Immature natural killer cell (primary cell): ENCODE measurements around the gene MAP4. TPM values are rescaled to one million over a fixed set of nuclear protein-coding genes. Genes with fewer than 3 reads are reported as not detected.
"Not testable (repeated sequence)": the region's sequence is repeated elsewhere in the genome, so short reads cannot be mapped to it uniquely, and the experiment has no call there.

ENCODE experiments used
- DNase-seq, 3 donors: peaks; one replicate each; pipeline ENCODE4 v3.0.0; 2022; ENCODE audit warnings: mixed read lengths in 1 of 3
- H3K27ac Mint-ChIP-seq, 6 donors: one replicate each; pipeline ENCODE4 v1.8.0; 2020; ENCODE audit warnings: mixed read lengths in 6 of 6, mild to moderate bottlenecking in 5 of 6, inconsistent platforms in 4 of 6, moderate library complexity in 3 of 6
- H3K27me3 Mint-ChIP-seq, 3 donors: one replicate each; pipeline ENCODE4 v1.8.0; 2020 to 2021; ENCODE audit warnings: low read depth in 3 of 3, mild to moderate bottlenecking in 3 of 3, mixed read lengths in 3 of 3, moderate library complexity in 3 of 3, inconsistent platforms in 1 of 3
- H3K36me3 Mint-ChIP-seq, 3 donors: one replicate each; pipeline ENCODE4 v1.8.0; 2020; ENCODE audit warnings: mixed read lengths in 3 of 3, inconsistent platforms in 2 of 3, mild to moderate bottlenecking in 2 of 3
- H3K4me1 Mint-ChIP-seq, 2 donors: one replicate each; pipeline ENCODE4 v1.8.0; 2020; ENCODE audit warnings: inconsistent platforms in 2 of 2, mild to moderate bottlenecking in 2 of 2, mixed read lengths in 2 of 2, moderate library complexity in 1 of 2
- H3K4me3 Mint-ChIP-seq, 5 donors: one replicate each; pipeline ENCODE4 v1.8.0; 2020; ENCODE audit warnings: mild to moderate bottlenecking in 5 of 5, mixed read lengths in 5 of 5, inconsistent platforms in 3 of 5, moderate library complexity in 3 of 5
- H3K9me3 Mint-ChIP-seq, 6 donors: one replicate each; pipeline ENCODE4 v1.8.0; 2020; ENCODE audit warnings: mild to moderate bottlenecking in 6 of 6, mixed read lengths in 6 of 6, inconsistent platforms in 4 of 6, moderate library complexity in 3 of 6
- polyA plus RNA-seq, 3 donors: library from polyadenylated mRNA; unstranded; fragments of 300-500 nt; fragmentation: Illumina TruSeq; gene quantifications; one replicate each; pipeline ENCODE4 v1.2.3, GENCODE V29; 2021

Gene MAP4
- polyA plus RNA-seq, 3 donors from 2014 or later = 4.4 to 64.2 (median 17.4) TPM

DNA sequence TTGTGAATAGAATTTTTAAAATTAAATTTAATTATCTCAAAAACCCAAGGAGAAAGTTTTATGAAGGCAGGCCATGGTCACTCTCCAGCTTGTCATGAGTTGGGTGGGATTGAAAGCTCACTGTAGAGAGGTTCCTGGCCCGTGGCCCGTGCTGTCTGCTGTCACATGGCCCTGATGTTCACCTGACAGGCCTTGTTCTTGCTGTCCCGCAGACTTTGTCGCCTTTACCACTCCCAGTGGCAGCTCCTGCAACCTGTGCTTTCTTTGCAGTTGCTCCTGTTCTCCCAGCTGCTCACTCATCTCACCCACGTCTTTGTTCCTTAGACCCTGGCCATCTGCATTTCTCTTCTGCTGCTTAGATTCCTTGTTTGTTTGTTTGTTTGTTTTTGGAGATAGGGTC is 177.7 kb downstream of the MAP4 start:
- peaks cover 0 to 2% (median 0%) of the 10 kb centered on the region in 6 donors for H3K9me3 Mint-ChIP-seq
- H3K36me3 Mint-ChIP-seq = peaks cover 0 to 35% (median 10%) of the 10 kb centered on the region in 3 donors
- peaks cover 0 to 4% of the 10 kb centered on the region in 2 donors for H3K4me1 Mint-ChIP-seq
- H3K27me3 Mint-ChIP-seq = peaks cover 0 to 4% (median 0%) of the 10 kb centered on the region in 3 donors
- H3K4me3 Mint-ChIP-seq = no peak overlapping the region
- DNase-seq = no peak
- H3K27ac Mint-ChIP-seq = peak overlapping the region in 2 of 6 donors; percentile 15 to 40

- Mint-ChIP-seq H3K36me3 (peaks cover 4 to 32% (median 12%) of the 10 kb centered on the region in 3 donors), H3K9me3 (peaks cover 0 to 2% (median 0%) of the 10 kb centered on the region in 6 donors), H3K4me3 (no peak overlapping the region), H3K27ac (peak overlapping the region in 1 of 6 donors; percentile 58), H3K27me3 (peaks cover 0 to 2% (median 0%) of the 10 kb centered on the region in 3 donors), H3K4me1 (peaks cover 0 to 4% of the 10 kb centered on the region in 2 donors)
- DNase-seq = no peak
These were observed 179.2 kb downstream of the MAP4 start for GRCh38 chr3:47836986-47837385.

DNA sequence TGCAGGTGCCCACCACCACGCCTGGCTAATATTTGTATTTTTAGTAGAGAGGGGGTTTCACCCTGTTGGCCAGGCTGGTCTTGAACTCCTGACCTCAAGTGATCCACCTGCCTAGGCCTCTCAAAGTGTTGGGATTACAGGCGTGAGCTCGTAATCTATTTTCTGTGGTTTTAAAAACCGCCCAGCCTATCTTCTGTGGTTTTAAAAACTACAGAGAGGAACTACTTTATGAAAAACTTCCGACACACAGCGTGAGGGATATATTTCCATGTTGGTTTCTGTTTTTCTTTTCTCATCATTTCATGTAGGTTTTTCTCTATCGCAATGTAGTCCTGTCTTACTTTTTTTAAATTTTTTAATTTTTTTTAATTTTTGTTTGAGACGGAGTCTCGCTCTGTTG is 186.7 kb downstream of the MAP4 start:
- DNase-seq, H3K27me3 Mint-ChIP-seq, H3K9me3 Mint-ChIP-seq, H3K4me3 Mint-ChIP-seq, H3K27ac Mint-ChIP-seq: not testable (repeated sequence)
- H3K4me1 Mint-ChIP-seq = peaks cover 21 to 34% of the 10 kb centered on the region in 2 donors
- peaks cover 18 to 29% (median 22%) of the 10 kb centered on the region in 3 donors for H3K36me3 Mint-ChIP-seq

- Mint-ChIP-seq H3K27me3 (peaks cover 0 to 2% (median 1%) of the 10 kb centered on the region in 3 donors), H3K36me3 (peaks cover 5 to 13% (median 6%) of the 10 kb centered on the region in 3 donors), H3K27ac (peak overlapping the region; percentile 59 to 93 (median 74)), H3K4me3 (peak overlapping the region; percentile 86 to 90 (median 89)), H3K9me3 (no peaks in the 10 kb centered on the region), H3K4me1 (peaks cover 23 to 36% of the 10 kb centered on the region in 2 donors)
- DNase-seq = no peak
These were observed 190.6 kb downstream of the MAP4 start for GRCh38 chr3:47825590-47825989.

DNA sequence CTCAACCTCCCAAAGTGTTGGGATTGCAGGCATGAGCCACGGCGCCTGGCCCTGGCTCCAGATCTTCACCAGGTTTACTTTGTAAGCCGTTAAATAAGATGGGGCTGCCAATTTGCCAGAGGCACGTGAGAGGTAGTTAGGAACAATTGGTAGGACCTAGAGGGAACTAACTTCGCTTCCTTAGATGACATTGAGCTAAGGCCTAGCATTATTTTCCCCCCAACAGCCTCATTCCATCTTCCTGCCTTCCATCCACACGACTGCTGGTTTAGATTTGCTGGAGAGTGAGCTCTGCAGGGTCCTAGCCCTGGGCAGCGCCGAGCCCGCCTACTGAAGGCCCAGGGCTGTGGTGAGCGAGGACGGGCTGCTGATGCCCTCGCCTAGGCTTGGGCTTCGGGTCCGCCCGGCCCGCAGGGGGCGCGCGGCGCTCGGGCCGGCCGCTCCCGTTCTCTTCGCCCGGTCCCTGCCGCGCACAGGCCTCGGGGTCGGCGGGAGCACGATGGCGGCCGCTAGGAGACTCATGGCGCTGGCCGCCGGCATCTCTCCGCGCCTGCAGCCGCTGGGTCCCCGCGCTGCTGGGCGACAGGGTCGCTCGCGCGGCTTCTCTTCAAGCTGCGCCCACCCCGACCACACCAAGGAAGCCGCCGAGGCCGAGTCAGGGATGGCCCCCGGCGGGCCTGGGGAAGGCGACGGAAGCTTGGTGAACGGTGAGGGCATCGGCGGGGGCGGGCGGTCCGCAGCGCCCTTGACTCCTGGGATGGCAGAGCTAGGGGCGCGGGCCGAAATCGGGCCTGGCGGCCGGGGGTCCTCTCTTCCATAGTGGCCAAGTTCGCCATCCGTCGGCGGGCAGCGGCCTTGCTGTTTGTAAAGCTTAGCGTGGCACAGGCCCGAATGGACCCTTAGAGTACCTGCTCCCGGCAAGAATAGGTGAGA is 191.4 kb downstream of the MAP4 start:
- H3K4me3 Mint-ChIP-seq = peak overlapping the region; percentile 86 to 90 (median 89)
- peaks cover 23 to 36% of the 10 kb centered on the region in 2 donors for H3K4me1 Mint-ChIP-seq
- no peaks in the 10 kb centered on the region for H3K9me3 Mint-ChIP-seq
- DNase-seq = peak; percentile 78 to 82 (median 79)
- H3K27me3 Mint-ChIP-seq = peaks cover 0 to 2% (median 1%) of the 10 kb centered on the region in 3 donors
- peak overlapping the region; percentile 70 to 93 (median 83) for H3K27ac Mint-ChIP-seq
- peaks cover 6 to 11% (median 6%) of the 10 kb centered on the region in 3 donors for H3K36me3 Mint-ChIP-seq

- H3K4me3 Mint-ChIP-seq = peak overlapping the region in 2 of 5 donors; percentile 59 to 63
- H3K27ac Mint-ChIP-seq = peak overlapping the region in 3 of 6 donors; percentile 62 to 96 (median 82)
- H3K36me3 Mint-ChIP-seq = peaks cover 4 to 9% (median 6%) of the 10 kb centered on the region in 3 donors
- peaks cover 0 to 1% (median 1%) of the 10 kb centered on the region in 3 donors for H3K27me3 Mint-ChIP-seq
- no peaks in the 10 kb centered on the region for H3K9me3 Mint-ChIP-seq
- peaks cover 9 to 17% of the 10 kb centered on the region in 2 donors for H3K4me1 Mint-ChIP-seq
- no peak for DNase-seq
These were observed 198.6 kb downstream of the MAP4 start for GRCh38 chr3:47817609-47818008.

- Mint-ChIP-seq H3K36me3 (peaks cover 11 to 15% (median 15%) of the 10 kb centered on the region in 3 donors), H3K27ac (peak overlapping the region in 1 of 6 donors; percentile 49), H3K9me3 (no peaks in the 10 kb centered on the region), H3K4me3 (no peak overlapping the region), H3K4me1 (peaks cover 9 to 17% of the 10 kb centered on the region in 2 donors), H3K27me3 (no peaks in the 10 kb centered on the region)
- DNase-seq = no peak
These were observed 202.6 kb downstream of the MAP4 start for GRCh38 chr3:47813551-47814177.

DNA sequence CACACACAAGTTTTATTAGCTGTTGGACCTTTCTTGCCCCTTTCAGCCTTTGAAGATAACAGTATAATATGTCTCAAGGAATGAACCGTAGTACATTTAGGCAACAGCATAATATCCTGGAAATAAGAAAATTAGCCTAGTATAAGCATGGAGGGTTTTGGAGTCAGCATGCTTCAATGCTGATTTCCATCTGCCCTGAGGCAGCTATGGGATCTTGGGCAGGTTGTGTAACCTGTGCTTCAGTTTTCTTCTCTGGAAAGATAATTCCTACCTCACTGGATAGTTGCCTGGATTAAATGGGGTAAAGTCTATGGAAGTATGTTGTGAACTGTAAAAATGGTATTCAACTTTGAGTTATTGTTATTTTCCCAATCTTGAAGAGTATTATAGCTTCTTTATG is 211.6 kb downstream of the MAP4 start:
- peak overlapping the region; percentile 91 to 93 (median 92) for H3K4me3 Mint-ChIP-seq
- no peaks in the 10 kb centered on the region for H3K9me3 Mint-ChIP-seq
- H3K36me3 Mint-ChIP-seq = peaks cover 0 to 3% (median 0%) of the 10 kb centered on the region in 3 donors
- H3K27me3 Mint-ChIP-seq = no peaks in the 10 kb centered on the region
- no peak for DNase-seq
- peaks cover 19 to 22% of the 10 kb centered on the region in 2 donors for H3K4me1 Mint-ChIP-seq
- H3K27ac Mint-ChIP-seq = peak overlapping the region in 4 of 6 donors; percentile 32 to 68 (median 40)

DNA sequence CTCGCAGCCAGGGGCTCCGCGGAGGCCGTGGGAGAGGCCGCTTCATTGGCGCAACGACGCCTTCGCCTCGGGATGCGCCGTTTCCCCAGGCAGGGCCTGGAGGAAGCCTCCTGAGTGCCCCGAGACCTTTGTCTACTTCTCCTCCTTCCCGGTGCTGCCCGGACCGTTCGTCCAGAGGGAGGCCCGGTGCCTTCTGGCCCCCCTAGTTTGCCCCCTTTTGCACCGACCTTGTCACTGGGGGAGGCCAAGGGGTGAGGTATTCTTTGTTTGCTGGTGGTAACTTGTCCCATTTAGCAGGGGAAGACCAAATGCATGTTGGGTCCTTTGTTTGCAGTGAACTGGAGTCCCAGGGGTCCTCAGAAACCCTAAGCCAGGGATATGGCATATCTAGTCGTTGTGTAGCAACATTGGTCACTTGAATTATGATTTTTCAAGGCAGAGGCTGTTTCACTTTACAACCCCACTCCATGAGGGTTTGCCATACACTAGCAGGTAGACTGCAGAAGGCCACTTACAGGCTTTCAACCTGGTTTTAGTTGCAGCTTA is 212.7 kb downstream of the MAP4 start:
- Mint-ChIP-seq H3K27ac (peak overlapping the region; percentile 88 to 96 (median 92)), H3K27me3 (peaks cover 0 to 3% (median 2%) of the 10 kb centered on the region in 3 donors), H3K9me3 (no peaks in the 10 kb centered on the region), H3K4me3 (peak overlapping the region; percentile 91 to 93 (median 92)), H3K36me3 (peaks cover 0 to 3% (median 0%) of the 10 kb centered on the region in 3 donors), H3K4me1 (peaks cover 19 to 22% of the 10 kb centered on the region in 2 donors)
- DNase-seq = no peak

GRCh38 chr3:47802734-47803479 is 213.3 kb downstream of the MAP4 start, which contains the start of gene DHX30:
TSS of gene DHX30 (plus strand) at chr3:47803138. CDS start at chr3:47810684, 7,546 bp downstream.
- Mint-ChIP-seq H3K4me3 (peak within 1 kb of the TSS; percentile 93 to 95 (median 94)), H3K36me3 (peaks cover 0 to 3% (median 0%) of the 10 kb centered on the region in 3 donors), H3K4me1 (peaks cover 19 to 22% of the 10 kb centered on the region in 2 donors), H3K27me3 (peaks cover 0 to 5% (median 2%) of the 10 kb centered on the region in 3 donors), H3K27ac (peak within 1 kb of the TSS; percentile 91 to 96 (median 93)), H3K9me3 (no peaks in the 10 kb centered on the region)
- DNase-seq = peak; percentile 80 to 82 (median 81)
